ENCODE results near the gene ITPR2.

ITPR2 gene

GRCh38 chr12:26295001-26295400 is 538.0 kb downstream of the ITPR2 start:
- DNase-seq (ENCODE audit: low read depth): no peak

GRCh38 chr12:26293612-26294011 is 539.4 kb downstream of the ITPR2 start:
- DNase-seq (ENCODE audit: low read depth): no peak

- no peak for DNase-seq (ENCODE audit: low read depth)
Observed at GRCh38 chr12:26292596-26292995, 540.4 kb downstream of the ITPR2 start.

- no peak for DNase-seq (ENCODE audit: low read depth)
Observed at GRCh38 chr12:26290565-26290964, 542.4 kb downstream of the ITPR2 start.

GRCh38 chr12:26287671-26288381 is 545.2 kb downstream of the ITPR2 start:
- no peak for DNase-seq (ENCODE audit: low read depth)

Measured in CMK (cell line).